Liver (tissue), 9 donors: ENCODE data around the gene SIK2. TPM values are rescaled to one million over a fixed set of nuclear protein-coding genes. Genes with fewer than 3 reads are reported as not detected.

Experiments used
- DNase-seq: peaks from one replicate; pipeline ENCODE4 v3.0.0-alpha.2; 2017; ENCODE audit warnings: low spot score
- H3K27ac ChIP-seq, 2 donors: one replicate each; pipeline ENCODE4 v1.7.0; 2013; ENCODE audit warnings: inconsistent platforms in 2 of 2, low read length in 2 of 2, control low read depth in 1 of 2, low read depth in 1 of 2, mild to moderate bottlenecking in 1 of 2
- H3K27me3 ChIP-seq, 4 donors: one replicate each; pipeline versions ENCODE4 v1.6.1 to v1.7.0; 2013; ENCODE audit warnings: low read length in 3 of 4, inconsistent platforms in 1 of 4, mild to moderate bottlenecking in 1 of 4, moderate library complexity in 1 of 4; ENCODE audit not compliant: control insufficient read depth in 4 of 4, insufficient read depth in 4 of 4
- H3K36me3 ChIP-seq, 4 donors: one replicate each; pipeline versions ENCODE4 v1.6.1 to v1.7.0; 2013; ENCODE audit warnings: low read length in 3 of 4, mild to moderate bottlenecking in 3 of 4, low read depth in 1 of 4, moderate library complexity in 1 of 4; ENCODE audit not compliant: control insufficient read depth in 4 of 4, insufficient read depth in 3 of 4
- H3K4me1 ChIP-seq, 4 donors: one replicate each; pipeline versions ENCODE4 v1.6.1 to v1.7.0; 2013; ENCODE audit warnings: low read length in 3 of 4, mild to moderate bottlenecking in 3 of 4, moderate library complexity in 1 of 4; ENCODE audit not compliant: control insufficient read depth in 4 of 4, insufficient read depth in 4 of 4
- H3K4me3 ChIP-seq, 3 donors: one replicate each; pipeline versions ENCODE4 v1.6.1 to v1.7.0; 2013; ENCODE audit warnings: low read length in 3 of 3, control low read depth in 1 of 3, low read depth in 1 of 3, mild to moderate bottlenecking in 1 of 3
- H3K9ac ChIP-seq, 2 donors: one replicate each; pipeline ENCODE4 v1.7.0; 2013; ENCODE audit warnings: low read length in 2 of 2, mild to moderate bottlenecking in 2 of 2, moderate library complexity in 2 of 2, control low read depth in 1 of 2, low read depth in 1 of 2
- H3K9me3 ChIP-seq, 4 donors: one replicate each; pipeline versions ENCODE4 v1.6.1 to v1.7.0; 2013; ENCODE audit warnings: low read length in 3 of 4; ENCODE audit not compliant: control insufficient read depth in 4 of 4
- ATF3 ChIP-seq: IDR thresholded peaks from 2 replicates; pipeline ENCODE4 v1.6.1; 2016; ENCODE audit warnings: antibody characterized with exemption
- EGR1 ChIP-seq, 2 donors: IDR thresholded peaks; 2 replicates each; pipeline ENCODE4 v1.6.1; 2016 to 2018; ENCODE audit warnings: antibody characterized with exemption in 2 of 2, low read depth in 2 of 2
- HNF4G ChIP-seq: IDR thresholded peaks from 2 replicates; pipeline ENCODE4 v1.6.1; 2016; ENCODE audit warnings: antibody characterized with exemption
- JUND ChIP-seq, 2 donors: IDR thresholded peaks; 2 replicates each; pipeline ENCODE4 v1.6.1; 2016; ENCODE audit warnings: antibody characterized with exemption in 2 of 2
- MAX ChIP-seq: IDR thresholded peaks from 2 replicates; pipeline ENCODE4 v1.6.1; 2016; ENCODE audit warnings: antibody characterized with exemption
- RAD21 ChIP-seq, 2 donors: IDR thresholded peaks; 2 replicates each; pipeline ENCODE4 v1.6.1; 2016; ENCODE audit warnings: antibody characterized with exemption in 2 of 2, mild to moderate bottlenecking in 2 of 2
- RXRA ChIP-seq, 2 donors: IDR thresholded peaks; 2 replicates each; pipeline ENCODE4 v1.6.1; 2017 to 2018; ENCODE audit warnings: antibody characterized with exemption in 2 of 2, mild to moderate bottlenecking in 1 of 2
- SP1 ChIP-seq: IDR thresholded peaks from 2 replicates; pipeline ENCODE4 v1.6.1; 2018; ENCODE audit warnings: antibody characterized with exemption, mild to moderate bottlenecking
- TAF1 ChIP-seq: conservative IDR thresholded peaks from 2 replicates; pipeline ENCODE4 v1.6.1; 2016; ENCODE audit warnings: antibody characterized with exemption, mild to moderate bottlenecking
- YY1 ChIP-seq: IDR thresholded peaks from 2 replicates; pipeline ENCODE4 v1.6.1; 2016; ENCODE audit warnings: antibody characterized with exemption, mild to moderate bottlenecking
- WGBS: extraction: QIAGEN DNeasy Blood & Tissue Kit; methylation state at CpG from one replicate; pipeline ENCODE4 v1.1.7; 2013; 5-methylcytosine and 5-hydroxymethylcytosine counted together
- polyA plus RNA-seq, 2 donors: library from polyadenylated mRNA; stranded (reverse) in 1 of 2; unstranded in 1 of 2; fragments of 200-250 nt in 1 of 2; fragments of >200 nt in 1 of 2; fragmentation: Nextera tagmentation in 1 of 2; extraction: Ambion mirVana in 1 of 2; gene quantifications; one replicate each; pipeline versions ENCODE4 v1.2.1 to v1.2.3, GENCODE V29; 2013 to 2015
- total RNA-seq, 2 donors: library from RNA; depleted of rRNA; stranded (reverse); fragments of >200 nt; gene quantifications; one replicate each; pipeline ENCODE4 v1.2.3, GENCODE V29; 2014
- TF ChIP-seq, protein P1 (sequence below): IDR thresholded peaks from 2 replicates; pipeline ENCODE4 v1.6.1; 2016; ENCODE audit warnings: antibody characterized with exemption
- TF ChIP-seq, protein P2 (sequence below): fragments of 150-350 bp; IDR thresholded peaks from 2 replicates; pipeline ENCODE4 v1.5.1; 2017; ENCODE audit warnings: improper control_type of control experiment, low read depth, low read length; ENCODE audit not compliant: missing input control
- donor health status: healthy.
- donor health status: healthy.
- donor health status: healthy.
- donor health status: healthy.
- donor health status: healthy.

The SIK2 gene
- total and polyA plus RNA-seq, 4 donors, result 6.5 to 15.0 (median 9.3) TPM

DNA sequence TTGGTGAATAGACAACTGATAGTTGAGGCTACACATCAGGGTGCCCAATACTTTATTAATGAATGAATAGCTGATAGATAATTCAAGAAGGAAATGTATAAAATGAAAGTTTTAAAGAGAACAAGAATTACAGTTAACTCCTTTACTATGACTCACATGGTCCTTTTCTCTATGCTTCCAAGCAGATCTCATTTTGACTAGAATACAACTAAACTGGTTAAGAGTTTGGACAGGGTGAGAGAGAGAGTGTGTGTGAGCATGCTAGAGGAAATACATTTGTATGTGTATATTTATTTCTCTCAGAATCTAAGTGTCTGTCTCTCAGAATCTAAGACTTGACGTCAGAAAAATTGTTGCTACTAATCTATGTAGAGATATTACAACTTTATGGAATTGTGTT is 66.7 kb downstream of the SIK2 start:
- Histone ChIP-seq H3K9me3 (no peaks in the 10 kb centered on the region), H3K4me3 (no peak overlapping the region), H3K27ac (no peak overlapping the region), H3K4me1 (peaks cover 0 to under 1% (median 0%) of the 10 kb centered on the region in 4 donors), H3K27me3 (no peaks in the 10 kb centered on the region), H3K9ac (no peak overlapping the region), H3K36me3 (peaks cover 6 to 32% (median 23%) of the 10 kb centered on the region in 4 donors)
- WGBS, result 96% methylated on average over 1 of the region's 1 CpG
- no peak for TF ChIP-seq HNF4G
- TF ChIP-seq RXRA (IDR thresholded peaks at IDR 0.05), result no peak
- TF ChIP-seq MAX, result no peak
- no peak for DNase-seq

DNA sequence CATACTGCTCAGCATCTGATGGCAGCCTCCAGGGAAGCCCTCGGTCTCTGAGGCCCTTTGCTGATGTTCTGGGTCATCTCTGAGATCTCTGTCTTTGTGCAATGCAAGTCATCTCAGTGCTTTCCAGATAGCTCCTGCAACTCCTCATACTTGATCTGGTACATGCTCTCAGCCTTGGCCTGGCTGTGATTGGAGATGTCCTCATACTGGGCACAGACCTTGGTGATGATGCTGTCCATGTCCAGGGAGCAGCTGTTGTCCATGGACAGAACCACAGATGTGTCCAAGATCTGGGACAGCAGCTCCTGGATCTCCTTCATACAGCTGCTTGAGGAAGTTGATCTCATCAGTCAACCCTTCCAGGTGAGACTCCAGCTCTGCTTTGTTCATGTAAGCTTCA is 69.1 kb downstream of the SIK2 start:
- WGBS, result 96% methylated on average over 1 of the region's 1 CpG
- H3K36me3 ChIP-seq, result peaks cover 15 to 48% (median 39%) of the 10 kb centered on the region in 4 donors
- no peak overlapping the region for H3K9ac ChIP-seq
- H3K9me3 ChIP-seq, result no peaks in the 10 kb centered on the region
- TF ChIP-seq, protein P1, sequence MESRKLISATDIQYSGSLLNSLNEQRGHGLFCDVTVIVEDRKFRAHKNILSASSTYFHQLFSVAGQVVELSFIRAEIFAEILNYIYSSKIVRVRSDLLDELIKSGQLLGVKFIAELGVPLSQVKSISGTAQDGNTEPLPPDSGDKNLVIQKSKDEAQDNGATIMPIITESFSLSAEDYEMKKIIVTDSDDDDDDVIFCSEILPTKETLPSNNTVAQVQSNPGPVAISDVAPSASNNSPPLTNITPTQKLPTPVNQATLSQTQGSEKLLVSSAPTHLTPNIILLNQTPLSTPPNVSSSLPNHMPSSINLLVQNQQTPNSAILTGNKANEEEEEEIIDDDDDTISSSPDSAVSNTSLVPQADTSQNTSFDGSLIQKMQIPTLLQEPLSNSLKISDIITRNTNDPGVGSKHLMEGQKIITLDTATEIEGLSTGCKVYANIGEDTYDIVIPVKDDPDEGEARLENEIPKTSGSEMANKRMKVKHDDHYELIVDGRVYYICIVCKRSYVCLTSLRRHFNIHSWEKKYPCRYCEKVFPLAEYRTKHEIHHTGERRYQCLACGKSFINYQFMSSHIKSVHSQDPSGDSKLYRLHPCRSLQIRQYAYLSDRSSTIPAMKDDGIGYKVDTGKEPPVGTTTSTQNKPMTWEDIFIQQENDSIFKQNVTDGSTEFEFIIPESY, result no peak
- TF ChIP-seq, protein P2, sequence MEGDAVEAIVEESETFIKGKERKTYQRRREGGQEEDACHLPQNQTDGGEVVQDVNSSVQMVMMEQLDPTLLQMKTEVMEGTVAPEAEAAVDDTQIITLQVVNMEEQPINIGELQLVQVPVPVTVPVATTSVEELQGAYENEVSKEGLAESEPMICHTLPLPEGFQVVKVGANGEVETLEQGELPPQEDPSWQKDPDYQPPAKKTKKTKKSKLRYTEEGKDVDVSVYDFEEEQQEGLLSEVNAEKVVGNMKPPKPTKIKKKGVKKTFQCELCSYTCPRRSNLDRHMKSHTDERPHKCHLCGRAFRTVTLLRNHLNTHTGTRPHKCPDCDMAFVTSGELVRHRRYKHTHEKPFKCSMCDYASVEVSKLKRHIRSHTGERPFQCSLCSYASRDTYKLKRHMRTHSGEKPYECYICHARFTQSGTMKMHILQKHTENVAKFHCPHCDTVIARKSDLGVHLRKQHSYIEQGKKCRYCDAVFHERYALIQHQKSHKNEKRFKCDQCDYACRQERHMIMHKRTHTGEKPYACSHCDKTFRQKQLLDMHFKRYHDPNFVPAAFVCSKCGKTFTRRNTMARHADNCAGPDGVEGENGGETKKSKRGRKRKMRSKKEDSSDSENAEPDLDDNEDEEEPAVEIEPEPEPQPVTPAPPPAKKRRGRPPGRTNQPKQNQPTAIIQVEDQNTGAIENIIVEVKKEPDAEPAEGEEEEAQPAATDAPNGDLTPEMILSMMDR, result no peak
- TF ChIP-seq EGR1 (IDR thresholded peaks at IDR 0.05; ENCODE audit: low read depth in 2 of 2) (no peak), HNF4G (no peak), SP1 (no peak), RAD21 (IDR thresholded peaks at IDR 0.05) (no peak), TAF1 (no peak), YY1 (no peak), ATF3 (no peak), RXRA (IDR thresholded peaks at IDR 0.05) (no peak)
- no peaks in the 10 kb centered on the region for H3K4me1 ChIP-seq
- H3K4me3 ChIP-seq, result no peak overlapping the region
- DNase-seq, result no peak
- no peaks in the 10 kb centered on the region for H3K27me3 ChIP-seq
- H3K27ac ChIP-seq, result no peak overlapping the region

GRCh38 chr11:111672949-111673348 is 70.7 kb downstream of the SIK2 start:
- DNase-seq, result no peak
- H3K36me3 ChIP-seq, result peaks cover 15 to 47% (median 38%) of the 10 kb centered on the region in 4 donors
- H3K9ac ChIP-seq, result no peak overlapping the region
- H3K4me3 ChIP-seq, result no peak overlapping the region
- no peaks in the 10 kb centered on the region for H3K9me3 ChIP-seq
- 100% methylated on average over 1 of the region's 1 CpG for WGBS
- TF ChIP-seq JUND (IDR thresholded peaks at IDR 0.05) (no peak), SP1 (no peak), RAD21 (IDR thresholded peaks at IDR 0.05) (no peak)
- no peaks in the 10 kb centered on the region for H3K4me1 ChIP-seq
- no peaks in the 10 kb centered on the region for H3K27me3 ChIP-seq
- H3K27ac ChIP-seq, result no peak overlapping the region
